SK-N-SH (cell line): ENCODE data around the gene TMPRSS12.

Experiments used
- CTCF ChIP-seq: fragments of 200-600 bp; sonication (generic); IDR thresholded peaks from 2 replicates; pipeline ENCODE4 v1.6.1; 2017; ENCODE audit warnings: antibody characterized with exemption, mild to moderate bottlenecking, moderate library complexity
- GATA2 ChIP-seq: sonication (generic); formaldehyde crosslinking; IDR thresholded peaks from 2 replicates; pipeline ENCODE4 v1.5.0; 2020; ENCODE audit warnings: mild to moderate bottlenecking, missing genetic modification reagents
- MEF2A ChIP-seq: IDR thresholded peaks from 2 replicates; pipeline ENCODE4 v1.4.0; 2012; ENCODE audit warnings: low read depth, borderline replicate concordance
- RAD21 ChIP-seq: IDR thresholded peaks from 2 replicates; pipeline ENCODE4 v1.6.1; 2012; ENCODE audit warnings: mild to moderate bottlenecking, low read length
- TEAD4 ChIP-seq: IDR thresholded peaks from 2 replicates; pipeline ENCODE4 v1.4.0; 2012; ENCODE audit warnings: mild to moderate bottlenecking, borderline replicate concordance; ENCODE audit not compliant: insufficient read depth

- TF ChIP-seq RAD21 = no peak
- TF ChIP-seq GATA2 (CRISPR knock-in tag) = no peak
- no peak for TF ChIP-seq MEF2A
- no peak for TF ChIP-seq CTCF
- TF ChIP-seq TEAD4 = no peak
These were observed 87.1 kb downstream of the TMPRSS12 start for GRCh38 chr12:50929831-50930230.
